HEK293 (cell line): Measurements from ENCODE around the gene UBAC2.

Source experiments
- ATF2 ChIP-seq: fragments of 450-650 bp; formaldehyde crosslinking; IDR thresholded peaks from 2 replicates; pipeline ENCODE4 v1.5.1; 2016; ENCODE audit warnings: missing biosample characterization, missing genetic modification characterization, low read depth
- CTCF ChIP-seq: fragments of 450-650 bp; formaldehyde crosslinking; IDR thresholded peaks from 2 replicates; pipeline ENCODE4 v1.5.1; 2016; ENCODE audit warnings: missing biosample characterization, missing genetic modification characterization
- KLF16 ChIP-seq: fragments of 450-650 bp; formaldehyde crosslinking; IDR thresholded peaks from 2 replicates; pipeline ENCODE4 v1.5.1; 2017; ENCODE audit warnings: missing biosample characterization, missing genetic modification characterization
- PBX3 ChIP-seq: sonication (generic); formaldehyde crosslinking; IDR thresholded peaks from 2 replicates; pipeline ENCODE4 v1.8.1; 2022; ENCODE audit warnings: mild to moderate bottlenecking, moderate library complexity, missing genetic modification reagents
- SCRT1 ChIP-seq: fragments of 450-650 bp; formaldehyde crosslinking; IDR thresholded peaks from 2 replicates; pipeline ENCODE4 v1.5.1; 2016; ENCODE audit warnings: missing biosample characterization, missing genetic modification characterization, borderline replicate concordance
- TCF7L2 ChIP-seq: IDR thresholded peaks from 2 replicates; pipeline ENCODE4 v1.6.1; 2011; ENCODE audit warnings: low read depth, mild to moderate bottlenecking, inconsistent platforms, low read length, moderate library complexity, borderline replicate concordance
- TRIM28 ChIP-seq: IDR thresholded peaks from 2 replicates; pipeline ENCODE4 v1.6.1; 2011; ENCODE audit warnings: low read length, control low read depth, borderline replicate concordance
- TSHZ1 ChIP-seq: fragments of 450-650 bp; formaldehyde crosslinking; IDR thresholded peaks from 2 replicates; pipeline ENCODE4 v1.5.1; 2016; ENCODE audit warnings: missing biosample characterization, missing genetic modification characterization, borderline replicate concordance
- ZNF121 ChIP-seq: fragments of 450-650 bp; formaldehyde crosslinking; IDR thresholded peaks from 2 replicates; pipeline ENCODE4 v1.5.1; 2016; ENCODE audit warnings: missing biosample characterization, missing genetic modification characterization
- ZNF510 ChIP-seq: fragments of 450-650 bp; formaldehyde crosslinking; IDR thresholded peaks from 2 replicates; pipeline ENCODE4 v1.5.1; 2018; ENCODE audit warnings: mild to moderate bottlenecking, missing genetic modification characterization, missing biosample characterization; ENCODE audit not compliant: insufficient replicate concordance

GRCh38 chr13:99327761-99328160 lies 127.1 kb downstream of the UBAC2 start:
- TF ChIP-seq ZNF510 (tag by site-specific recombination), result no peak
- TF ChIP-seq TCF7L2, result no peak
- no peak for TF ChIP-seq PBX3 (CRISPR knock-in tag)
- no peak for TF ChIP-seq ATF2 (tag by site-specific recombination)
- TF ChIP-seq CTCF, result no peak
- TF ChIP-seq KLF16 (tag by site-specific recombination), result no peak
- TF ChIP-seq ZNF121 (tag by site-specific recombination), result no peak
- TF ChIP-seq TRIM28, result no peak
- no peak for TF ChIP-seq TSHZ1 (tag by site-specific recombination)
- no peak for TF ChIP-seq SCRT1 (tag by site-specific recombination)
